ENCODE measurements around the gene ABHD2.

ABHD2 gene

DNA sequence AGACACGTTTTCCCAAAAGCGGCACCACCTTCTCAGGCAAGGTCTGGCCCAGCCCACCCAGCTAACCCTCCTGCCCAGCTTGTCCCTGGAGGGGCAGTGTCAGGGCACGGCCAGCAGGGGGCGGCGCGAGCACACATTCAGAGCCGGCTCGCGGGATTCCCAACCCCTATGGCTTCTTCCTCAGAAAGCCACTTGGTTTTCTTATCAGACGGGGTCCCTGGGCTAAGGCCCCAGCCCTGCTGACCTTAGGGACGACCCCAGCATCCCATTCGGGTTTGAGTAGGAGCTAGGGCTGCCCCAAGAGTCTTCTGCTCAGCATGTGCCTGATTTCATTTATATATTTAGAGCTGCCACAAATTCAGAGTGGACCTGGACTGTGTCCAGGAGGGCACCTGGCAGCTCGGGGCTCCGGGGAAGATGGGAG lies 118.7 kb downstream of the ABHD2 start:
- in situ Hi-C loops (cut with MboI; ENCODE audit: low pct_unique_long_range_greater_than_20kb, low sequenced_read_pairs, unreplicated experiment) = no loop called here
- TF ChIP-seq, protein P1, sequence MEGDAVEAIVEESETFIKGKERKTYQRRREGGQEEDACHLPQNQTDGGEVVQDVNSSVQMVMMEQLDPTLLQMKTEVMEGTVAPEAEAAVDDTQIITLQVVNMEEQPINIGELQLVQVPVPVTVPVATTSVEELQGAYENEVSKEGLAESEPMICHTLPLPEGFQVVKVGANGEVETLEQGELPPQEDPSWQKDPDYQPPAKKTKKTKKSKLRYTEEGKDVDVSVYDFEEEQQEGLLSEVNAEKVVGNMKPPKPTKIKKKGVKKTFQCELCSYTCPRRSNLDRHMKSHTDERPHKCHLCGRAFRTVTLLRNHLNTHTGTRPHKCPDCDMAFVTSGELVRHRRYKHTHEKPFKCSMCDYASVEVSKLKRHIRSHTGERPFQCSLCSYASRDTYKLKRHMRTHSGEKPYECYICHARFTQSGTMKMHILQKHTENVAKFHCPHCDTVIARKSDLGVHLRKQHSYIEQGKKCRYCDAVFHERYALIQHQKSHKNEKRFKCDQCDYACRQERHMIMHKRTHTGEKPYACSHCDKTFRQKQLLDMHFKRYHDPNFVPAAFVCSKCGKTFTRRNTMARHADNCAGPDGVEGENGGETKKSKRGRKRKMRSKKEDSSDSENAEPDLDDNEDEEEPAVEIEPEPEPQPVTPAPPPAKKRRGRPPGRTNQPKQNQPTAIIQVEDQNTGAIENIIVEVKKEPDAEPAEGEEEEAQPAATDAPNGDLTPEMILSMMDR (IDR thresholded peaks at IDR 0.05; ENCODE audit: extremely low read depth, insufficient read depth, missing control alignments) = peak; percentile 99
- DNase-seq (ENCODE audit: low spot score) = peak; percentile 86

DNA sequence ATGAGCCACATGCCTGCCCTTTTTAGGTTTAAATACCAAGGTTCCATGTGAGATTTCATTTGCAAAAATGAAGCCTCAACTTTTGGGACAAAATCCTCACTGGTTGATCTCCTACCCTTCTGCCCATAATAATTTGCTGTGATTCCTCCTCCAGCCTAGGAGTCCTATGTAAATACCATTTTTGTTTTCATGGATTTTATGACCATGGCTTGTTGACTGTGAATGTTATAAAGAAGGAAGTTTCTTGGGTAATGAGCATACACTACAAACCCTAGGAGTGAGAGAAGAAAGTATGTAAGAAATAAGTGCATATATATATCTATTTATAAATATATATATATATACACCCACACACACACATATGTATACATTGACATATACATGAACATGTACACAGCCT lies 120.0 kb downstream of the ABHD2 start:
- DNase-seq (ENCODE audit: low spot score) = no peak
- TF ChIP-seq, protein P1 (IDR thresholded peaks at IDR 0.05; ENCODE audit: extremely low read depth, insufficient read depth, missing control alignments) = no peak
- in situ Hi-C loops (cut with MboI; ENCODE audit: low pct_unique_long_range_greater_than_20kb, low sequenced_read_pairs, unreplicated experiment) = no loop called here

DNA sequence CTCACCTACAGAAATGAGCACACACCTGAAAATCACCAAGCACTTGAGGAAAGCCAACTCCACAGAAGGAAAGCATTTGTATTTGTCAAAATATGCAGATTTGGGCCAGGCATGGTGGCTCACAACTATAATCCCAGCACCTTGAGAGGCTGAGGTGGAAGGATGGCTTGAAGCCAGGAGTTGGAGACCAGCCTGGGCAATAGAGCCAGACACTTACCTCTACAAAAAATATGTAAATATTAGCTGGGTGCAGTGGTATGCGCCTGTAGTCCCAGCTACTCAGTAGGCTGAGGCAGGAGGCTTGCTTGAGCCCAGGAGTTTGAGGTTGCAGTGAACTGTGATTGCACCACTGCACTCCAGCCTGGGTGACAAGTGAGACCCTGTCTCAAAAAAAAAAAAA lies 120.8 kb downstream of the ABHD2 start:
- in situ Hi-C loops (cut with MboI; ENCODE audit: low pct_unique_long_range_greater_than_20kb, low sequenced_read_pairs, unreplicated experiment) = no loop called here
- TF ChIP-seq, protein P1 (IDR thresholded peaks at IDR 0.05; ENCODE audit: extremely low read depth, insufficient read depth, missing control alignments) = no peak
- no peak for DNase-seq (ENCODE audit: low spot score)

DNA sequence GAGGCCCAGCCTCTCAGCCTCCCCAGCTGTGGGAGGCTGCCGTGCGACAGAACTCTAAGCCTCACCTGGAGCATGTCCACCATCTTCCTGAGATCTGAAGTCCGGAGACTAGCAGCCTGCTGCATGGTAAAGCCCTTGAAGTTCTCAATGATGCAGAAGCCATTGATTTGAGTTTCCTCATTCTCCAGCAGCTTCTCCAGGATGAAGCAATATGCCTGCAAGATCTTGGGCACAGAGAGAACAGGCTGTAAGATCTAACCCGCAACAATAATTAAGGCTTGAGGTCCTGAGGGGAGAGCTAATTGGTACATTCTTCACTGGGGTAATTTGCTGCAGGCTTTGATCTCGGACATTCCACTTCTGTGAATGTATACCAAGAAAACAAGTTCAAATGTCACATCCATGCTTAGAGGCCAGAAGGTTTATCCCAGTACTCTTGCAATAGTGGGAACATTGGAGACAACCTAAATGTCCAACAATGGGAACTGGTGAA lies 123.5 kb downstream of the ABHD2 start:
- in situ Hi-C loops (cut with MboI; ENCODE audit: low pct_unique_long_range_greater_than_20kb, low sequenced_read_pairs, unreplicated experiment) = no loop called here
- no peak for DNase-seq (ENCODE audit: low spot score)
- TF ChIP-seq, protein P1 (IDR thresholded peaks at IDR 0.05; ENCODE audit: extremely low read depth, insufficient read depth, missing control alignments) = no peak

DNA sequence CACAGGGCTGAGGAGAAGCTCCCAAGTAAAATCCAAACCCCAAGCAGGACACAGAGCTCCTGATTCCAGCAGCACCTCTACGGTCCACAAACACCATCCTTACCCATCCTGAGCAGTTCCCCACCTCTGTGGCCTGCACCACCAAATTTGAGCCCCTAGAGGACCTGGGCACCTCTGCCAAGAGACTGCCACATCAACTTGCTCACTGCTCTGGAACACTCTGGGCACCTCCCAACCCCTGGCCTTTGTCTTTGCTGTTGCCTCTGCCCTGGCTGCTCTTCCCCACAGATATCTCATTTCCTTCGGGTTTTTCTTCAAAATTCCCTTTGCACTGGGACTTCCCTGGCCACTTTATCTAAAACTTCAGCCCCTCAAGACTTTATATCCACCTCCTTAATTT lies 127.4 kb downstream of the ABHD2 start:
- in situ Hi-C loops (cut with MboI; ENCODE audit: low pct_unique_long_range_greater_than_20kb, low sequenced_read_pairs, unreplicated experiment) = no loop called here

DNA sequence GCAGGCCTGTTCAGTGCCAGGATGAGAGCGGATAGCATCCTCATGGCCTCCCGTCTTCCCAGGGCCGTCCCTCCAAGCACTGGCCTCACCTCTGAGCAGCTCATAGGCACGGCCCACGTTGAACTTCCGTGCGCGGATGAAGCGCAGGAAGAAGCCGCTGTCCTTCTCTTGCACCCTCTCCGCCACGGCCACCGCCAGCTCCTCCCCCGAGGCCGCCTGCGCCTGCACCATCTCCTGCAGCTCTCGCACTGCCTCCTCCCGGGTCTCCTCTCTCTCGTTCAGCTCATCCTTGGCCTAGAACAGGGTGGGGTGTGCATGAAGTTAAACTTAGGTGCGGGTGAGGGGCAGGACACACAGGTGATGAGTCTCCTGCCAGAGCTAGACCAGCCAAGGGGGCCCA lies 128.8 kb downstream of the ABHD2 start:
- TF ChIP-seq, protein P1 (IDR thresholded peaks at IDR 0.05; ENCODE audit: extremely low read depth, insufficient read depth, missing control alignments) = no peak
- DNase-seq (ENCODE audit: low spot score) = no peak
- in situ Hi-C loops (cut with MboI; ENCODE audit: low pct_unique_long_range_greater_than_20kb, low sequenced_read_pairs, unreplicated experiment) = no loop called here

More for the DNA sequence above, 127.4 kb downstream of the ABHD2 start:
- no peak for DNase-seq (ENCODE audit: low spot score)
- TF ChIP-seq, protein P1 (IDR thresholded peaks at IDR 0.05; ENCODE audit: extremely low read depth, insufficient read depth, missing control alignments) = no peak

Data from GM13977 (cell line).